Suppressor macrophage (primary cell): ENCODE data around the gene ARHGAP12.

ENCODE experiments used
- DNase-seq, 4 experiments: peaks; one replicate each; pipeline ENCODE4 v3.0.0-alpha.2; 2020 to 2022

The ARHGAP12 gene

DNA sequence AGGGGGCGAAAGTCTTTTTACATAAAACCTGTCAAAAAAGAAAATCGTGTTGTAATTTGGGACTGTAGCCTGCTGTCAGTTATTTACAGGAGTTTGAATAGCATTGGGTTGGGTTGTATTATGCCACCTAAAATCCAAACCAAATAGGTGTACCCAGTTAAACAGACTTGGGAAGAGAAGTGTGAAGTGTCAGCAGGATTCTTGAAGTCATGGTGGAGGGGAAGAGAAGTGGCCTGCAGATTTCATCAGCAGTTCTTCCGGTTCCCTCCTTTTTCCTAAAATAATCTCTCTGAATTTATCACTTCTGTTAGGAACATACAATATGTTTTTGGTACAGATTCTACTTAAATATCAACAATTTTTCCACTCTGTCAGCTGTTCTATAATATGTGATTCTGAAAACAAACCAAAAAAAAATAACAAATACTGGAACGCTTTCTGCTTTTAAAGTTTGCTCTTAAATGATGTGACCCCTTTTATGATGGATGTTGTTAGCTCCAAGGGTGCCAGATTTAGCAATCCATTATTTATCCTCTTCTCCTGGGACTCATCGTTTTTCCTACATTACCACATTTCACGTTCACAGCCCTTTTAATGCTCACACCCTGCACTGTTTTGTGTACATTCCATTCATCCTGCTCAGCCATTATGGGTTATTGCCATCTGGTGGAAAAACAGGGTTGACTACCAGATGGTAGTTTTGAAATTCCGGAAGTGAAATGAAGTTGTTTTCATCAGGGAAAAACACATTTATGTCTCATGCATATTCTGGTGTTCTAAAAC, 18.7 kb upstream of the ARHGAP12 start:
- DNase-seq = peak in 3 of 4 experiments; percentile 36 to 58 (median 48)

DNA sequence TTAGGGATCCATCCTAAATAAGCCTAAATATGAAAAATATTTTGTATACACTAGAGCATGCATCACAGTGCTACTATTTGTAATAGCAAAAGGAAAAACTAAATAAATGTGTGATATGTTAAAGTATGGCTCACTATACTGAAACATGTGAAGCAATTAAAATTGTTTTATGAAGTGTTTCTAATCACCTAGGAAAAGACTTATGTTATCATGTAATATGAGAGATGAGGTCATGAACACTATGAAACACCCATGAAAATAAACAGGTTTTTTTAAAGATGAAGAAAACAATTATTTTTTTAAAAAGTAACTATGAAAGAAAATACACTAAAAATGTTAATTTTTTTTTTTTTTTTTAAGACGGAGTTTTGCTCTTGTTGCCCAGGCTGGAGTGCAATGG, 16.8 kb upstream of the ARHGAP12 start:
- no peak for DNase-seq

GRCh38 chr10:31944071-31944433, 15.4 kb upstream of the ARHGAP12 start:
- no peak for DNase-seq

DNA sequence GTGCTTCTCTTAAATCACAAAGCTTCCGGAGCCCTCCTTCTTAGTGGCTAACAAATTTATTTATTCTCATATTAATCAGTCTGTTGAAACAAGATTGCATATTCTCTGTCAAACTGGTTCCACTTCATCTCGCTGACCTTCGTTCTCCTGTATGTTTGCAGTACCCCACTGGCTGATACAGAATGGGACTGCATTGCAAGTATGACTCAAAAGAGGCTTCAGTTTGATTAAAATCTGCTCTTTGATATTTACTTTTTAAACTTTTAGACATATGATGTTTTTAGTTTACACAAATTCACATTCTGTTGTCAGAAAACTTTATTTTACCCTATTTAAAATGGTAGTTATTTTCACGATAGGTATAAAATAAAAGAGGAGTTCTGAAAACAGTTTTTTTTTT, 14.3 kb upstream of the ARHGAP12 start:
- DNase-seq = no peak

DNA sequence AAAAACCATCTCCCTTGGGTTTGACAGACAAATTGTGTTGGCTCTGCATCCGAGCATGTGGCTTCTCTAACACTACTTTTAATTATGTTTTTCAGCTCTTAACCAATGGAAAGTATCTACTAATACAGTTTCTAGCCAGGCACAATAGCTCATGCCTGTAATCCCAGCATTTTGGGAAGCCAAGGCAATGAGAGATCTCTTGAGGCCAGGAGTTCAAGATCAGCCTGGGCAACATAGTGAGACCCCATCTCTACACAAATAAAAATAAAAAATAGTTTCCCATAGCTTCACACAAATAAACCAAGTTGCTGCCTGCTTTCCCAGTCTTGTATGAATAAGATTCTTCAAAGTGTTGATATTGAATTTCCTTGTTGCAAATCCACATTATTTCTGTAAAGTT, 13.8 kb upstream of the ARHGAP12 start:
- no peak for DNase-seq

GRCh38 chr10:31940839-31941653, 12.4 kb upstream of the ARHGAP12 start:
- DNase-seq = no peak

DNA sequence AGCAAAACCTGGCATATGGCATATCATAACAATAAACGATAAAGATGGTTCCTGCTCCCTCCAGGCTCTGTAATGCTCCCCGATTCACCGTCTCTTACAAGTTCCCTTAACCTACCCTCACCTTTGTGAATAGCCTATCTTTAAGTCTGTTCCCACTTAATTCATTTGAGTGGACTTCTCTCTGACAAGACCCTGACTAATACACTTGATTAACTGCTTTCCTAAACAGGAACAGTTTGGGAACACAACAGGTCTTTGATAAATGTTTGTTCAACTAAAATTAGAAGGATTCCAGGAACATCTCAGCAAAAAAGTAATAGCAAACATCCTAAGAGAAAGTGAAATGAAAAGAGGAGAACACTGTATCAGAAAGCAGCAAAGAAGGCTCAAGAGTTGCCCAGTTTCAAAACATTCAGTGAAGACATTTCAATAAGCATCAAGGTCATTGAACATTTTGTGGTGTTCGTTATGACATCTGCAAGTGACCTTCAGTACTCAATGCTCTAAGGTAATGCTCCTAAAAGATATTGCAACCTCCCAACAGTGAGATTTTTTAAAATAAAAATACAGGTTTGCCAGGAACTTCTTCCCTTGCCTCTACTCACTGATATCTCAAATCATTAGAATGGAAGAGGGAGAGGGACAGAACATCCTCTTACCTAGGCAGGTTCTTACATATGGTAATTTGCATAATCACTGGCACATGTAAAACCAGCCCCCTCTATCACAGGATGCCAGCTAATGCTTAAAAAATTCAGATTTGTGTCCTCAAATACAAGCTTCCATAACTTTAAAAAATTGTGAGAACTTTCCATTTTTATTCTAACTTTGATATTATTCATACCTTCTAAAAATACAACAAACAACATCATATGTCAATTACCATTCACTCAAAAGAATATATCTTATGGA, 11.4 kb upstream of the ARHGAP12 start:
- no peak for DNase-seq

DNA sequence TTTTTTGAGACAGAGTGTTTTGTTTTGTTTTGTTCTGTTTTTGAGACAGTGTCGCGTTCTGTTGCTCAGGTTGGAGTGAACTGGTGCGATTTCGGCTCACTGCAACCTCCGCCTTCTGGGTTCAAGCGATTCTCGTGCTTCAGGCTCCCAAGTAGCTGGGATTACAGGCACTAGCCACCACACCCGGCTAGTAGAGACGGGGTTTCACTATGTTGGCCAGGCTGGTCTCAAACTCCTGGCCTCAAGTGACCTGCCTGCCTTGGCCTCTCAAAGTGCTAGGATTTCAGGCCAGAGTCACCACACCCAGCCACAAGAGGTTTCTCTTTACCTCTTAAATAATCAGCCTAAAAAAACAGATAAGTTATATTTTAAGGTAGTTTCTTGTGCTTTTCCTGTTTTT, 8.7 kb upstream of the ARHGAP12 start:
- DNase-seq = no peak

GRCh38 chr10:31936933-31937332, 8.3 kb upstream of the ARHGAP12 start:
- no peak for DNase-seq

- DNase-seq = no peak
Observed at GRCh38 chr10:31936086-31936485, 7.5 kb upstream of the ARHGAP12 start.

DNA sequence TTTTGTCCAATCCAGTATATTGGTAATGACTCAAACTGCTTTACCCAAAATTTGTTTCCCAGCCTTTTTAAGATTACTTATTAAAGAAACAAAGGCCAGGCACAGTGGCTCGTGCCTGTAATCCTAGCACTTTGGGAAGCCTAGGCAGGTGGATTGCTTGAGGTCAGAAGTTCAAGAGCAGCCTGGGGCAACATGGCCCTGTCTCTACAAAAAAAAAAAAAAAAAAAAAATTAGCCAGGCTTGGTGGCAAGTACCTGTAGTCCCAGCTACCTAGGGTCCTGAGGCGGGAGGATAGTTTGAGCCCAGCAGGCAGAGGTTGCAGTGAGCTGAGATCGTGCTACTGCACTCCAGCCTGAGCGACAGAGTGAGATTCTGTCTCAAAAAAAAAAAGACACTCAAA, 7.0 kb upstream of the ARHGAP12 start:
- no peak for DNase-seq

- no peak for DNase-seq
Observed at GRCh38 chr10:31932838-31933237, 4.2 kb upstream of the ARHGAP12 start.

GRCh38 chr10:31930856-31931255, 2.2 kb upstream of the ARHGAP12 start:
- DNase-seq = no peak

- DNase-seq = peak; percentile 46 to 62 (median 57)
Observed at GRCh38 chr10:31930023-31930751, 1.6 kb upstream of the ARHGAP12 start.

GRCh38 chr10:31929261-31930022, 811 bp upstream of the ARHGAP12 start:
- DNase-seq = peak; percentile 61 to 73 (median 68)

GRCh38 chr10:31927884-31928548, 615 bp downstream of the ARHGAP12 start:
- DNase-seq = peak; percentile 37 to 68 (median 60)

DNA sequence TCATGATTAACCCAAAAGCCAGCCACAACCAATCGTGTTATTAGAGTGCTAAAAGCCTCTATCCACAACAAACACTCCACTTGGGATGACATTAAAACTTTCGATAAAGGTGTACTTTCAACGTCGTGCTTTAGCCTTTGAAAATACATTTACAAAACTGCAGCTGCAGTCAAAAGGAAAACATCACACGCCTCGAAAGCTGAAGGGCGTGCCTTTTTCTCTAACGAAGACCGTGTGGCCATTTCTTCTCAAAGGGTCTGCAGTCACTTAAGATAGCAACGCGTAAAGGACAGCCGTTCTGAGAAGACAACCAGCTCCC, 1.1 kb downstream of the ARHGAP12 start:
- DNase-seq = no peak

GRCh38 chr10:31926765-31927564, 1.7 kb downstream of the ARHGAP12 start:
- DNase-seq = no peak

- DNase-seq = peak; percentile 30 to 62 (median 41)
Observed at GRCh38 chr10:31926160-31926559, 2.5 kb downstream of the ARHGAP12 start.

DNA sequence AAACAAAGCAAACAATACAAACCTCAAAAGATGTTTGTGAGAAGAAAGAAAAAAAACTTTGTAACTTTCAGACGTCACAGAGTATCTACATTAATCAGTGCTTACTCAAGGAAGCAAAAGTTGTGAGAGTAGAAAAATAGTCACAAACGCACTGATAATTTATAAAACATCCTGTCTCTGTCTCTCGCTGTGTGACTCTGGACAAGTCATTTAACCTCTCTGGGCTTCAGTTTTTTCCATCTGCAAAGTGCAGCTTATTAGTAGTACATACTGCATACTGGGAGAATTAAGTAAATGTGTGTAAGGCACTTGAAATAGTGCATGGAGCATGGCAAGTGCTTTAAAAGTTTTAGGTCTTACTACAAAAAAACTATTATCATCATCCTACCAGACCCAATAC, 3.8 kb downstream of the ARHGAP12 start:
- DNase-seq = no peak
